ENCODE measurements around the gene VAMP2.

Gene VAMP2, protein sequence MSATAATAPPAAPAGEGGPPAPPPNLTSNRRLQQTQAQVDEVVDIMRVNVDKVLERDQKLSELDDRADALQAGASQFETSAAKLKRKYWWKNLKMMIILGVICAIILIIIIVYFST

GRCh38 chr17:8162233-8162996 is at the start of gene VAMP2:
Gene VAMP2 (minus strand): TSS chr17:8162948. CDS start chr17:8162879, 69 bp downstream.
- DNase-seq: peak; percentile 85

GRCh38 chr17:8210761-8211458 is 48.2 kb upstream of the VAMP2 start:
- no peak for DNase-seq

GRCh38 chr17:8209907-8210760 is 47.4 kb upstream of the VAMP2 start, which contains the start of gene AURKB:
Gene AURKB (minus strand): TSS chr17:8210575. CDS start chr17:8210224, 351 bp downstream.
- peak; percentile 97 for DNase-seq

DNA sequence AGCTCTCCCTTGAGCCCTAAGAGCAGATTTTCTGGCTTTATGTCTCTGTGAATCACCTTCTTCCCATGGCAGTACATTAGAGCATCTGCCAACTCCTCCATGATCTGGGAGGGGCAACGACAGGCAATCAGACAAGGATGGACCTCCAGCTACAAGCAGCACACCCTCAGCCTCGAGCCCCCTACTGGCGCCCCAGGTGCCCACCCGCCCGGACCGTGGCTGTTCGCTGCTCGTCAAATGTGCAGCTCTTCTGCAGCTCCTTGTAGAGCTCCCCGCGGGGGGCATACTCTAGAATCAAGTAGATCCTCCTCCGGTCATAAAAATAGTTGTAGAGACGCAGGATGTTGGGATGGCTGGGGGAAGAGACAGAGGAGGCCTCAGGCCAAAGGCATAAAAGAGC is 43.8 kb upstream of the VAMP2 start:
- no peak for DNase-seq

- no peak for DNase-seq
These were observed 42.2 kb upstream of the VAMP2 start for GRCh38 chr17:8204761-8205555.

GRCh38 chr17:8192070-8192815 is 29.5 kb upstream of the VAMP2 start:
- peak; percentile 88 for DNase-seq

GRCh38 chr17:8190506-8190905 is 27.8 kb upstream of the VAMP2 start:
- DNase-seq: no peak

DNA sequence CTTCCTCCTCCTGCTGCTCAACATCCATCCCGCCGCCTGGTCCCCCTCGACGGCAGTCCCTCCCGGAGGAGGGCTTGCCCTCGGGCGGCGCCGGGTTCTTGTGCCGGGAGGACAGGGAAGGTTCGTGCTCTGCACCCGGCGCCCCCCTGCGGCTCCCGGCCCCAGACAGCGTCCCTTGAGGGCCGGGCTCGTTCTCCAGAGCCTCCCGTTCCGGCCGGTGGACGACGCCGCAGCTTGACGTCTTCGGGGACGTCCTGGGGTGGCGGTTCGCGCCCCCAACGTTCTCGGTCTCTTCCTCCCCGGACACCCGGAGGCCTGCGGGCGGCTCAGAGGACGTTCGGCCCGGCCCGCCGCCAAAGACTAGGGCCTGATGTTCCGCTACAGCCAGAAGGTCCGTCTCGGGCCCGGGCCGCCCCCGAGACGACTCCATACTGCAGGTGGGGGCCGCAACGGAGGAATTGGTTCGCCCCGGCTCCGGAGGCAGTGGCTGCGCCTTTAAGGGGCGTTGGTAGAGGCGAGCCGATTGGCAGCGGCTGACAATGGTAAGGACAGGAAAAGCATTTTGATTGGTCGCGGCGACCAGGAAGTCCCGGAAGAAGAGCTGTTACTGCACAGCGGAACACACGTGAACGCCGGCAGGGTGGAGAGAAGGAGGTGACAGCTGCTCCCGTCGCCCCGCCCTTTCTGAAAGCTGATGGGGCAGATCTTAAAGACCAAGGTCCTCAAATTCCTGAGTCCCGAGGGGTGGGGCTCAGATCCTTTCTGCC is 27.1 kb upstream of the VAMP2 start, which contains the start of gene BORCS6:
BORCS6 (minus strand) TSS at position 470 of the 767 bp plus-strand sequence; CDS start at position 430, 40 bp downstream.
- peak; percentile 99 for DNase-seq

GRCh38 chr17:8189041-8189710 is 26.4 kb upstream of the VAMP2 start:
- no peak for DNase-seq

DNA sequence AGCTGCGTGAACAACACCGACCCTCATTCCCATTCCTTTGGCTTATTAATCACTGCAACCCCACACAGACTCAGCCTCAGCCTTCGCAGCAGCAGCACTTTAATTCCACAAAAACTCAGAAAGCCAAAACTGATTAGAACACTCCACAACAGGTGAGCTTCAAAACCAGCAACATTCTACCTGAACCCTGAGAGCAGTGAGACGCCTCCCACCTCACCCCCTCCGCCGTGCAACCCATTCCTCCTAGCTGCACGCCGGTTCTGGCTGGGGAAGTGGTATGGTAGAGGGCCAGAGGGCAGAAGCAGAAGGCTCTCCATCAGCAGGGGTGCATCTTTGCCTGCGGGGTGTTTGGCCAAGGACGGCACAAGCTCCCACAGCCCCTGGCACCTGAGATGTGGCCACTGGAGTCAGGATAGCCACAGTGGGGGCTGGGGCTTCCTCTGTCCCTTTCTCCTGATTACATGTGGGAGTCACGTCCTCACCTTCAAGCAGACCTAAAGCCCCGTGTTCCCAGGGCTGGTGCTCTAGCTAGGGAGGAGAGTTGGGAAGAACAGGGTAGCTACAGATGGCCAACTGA is 25.6 kb upstream of the VAMP2 start:
- DNase-seq: no peak

DNA sequence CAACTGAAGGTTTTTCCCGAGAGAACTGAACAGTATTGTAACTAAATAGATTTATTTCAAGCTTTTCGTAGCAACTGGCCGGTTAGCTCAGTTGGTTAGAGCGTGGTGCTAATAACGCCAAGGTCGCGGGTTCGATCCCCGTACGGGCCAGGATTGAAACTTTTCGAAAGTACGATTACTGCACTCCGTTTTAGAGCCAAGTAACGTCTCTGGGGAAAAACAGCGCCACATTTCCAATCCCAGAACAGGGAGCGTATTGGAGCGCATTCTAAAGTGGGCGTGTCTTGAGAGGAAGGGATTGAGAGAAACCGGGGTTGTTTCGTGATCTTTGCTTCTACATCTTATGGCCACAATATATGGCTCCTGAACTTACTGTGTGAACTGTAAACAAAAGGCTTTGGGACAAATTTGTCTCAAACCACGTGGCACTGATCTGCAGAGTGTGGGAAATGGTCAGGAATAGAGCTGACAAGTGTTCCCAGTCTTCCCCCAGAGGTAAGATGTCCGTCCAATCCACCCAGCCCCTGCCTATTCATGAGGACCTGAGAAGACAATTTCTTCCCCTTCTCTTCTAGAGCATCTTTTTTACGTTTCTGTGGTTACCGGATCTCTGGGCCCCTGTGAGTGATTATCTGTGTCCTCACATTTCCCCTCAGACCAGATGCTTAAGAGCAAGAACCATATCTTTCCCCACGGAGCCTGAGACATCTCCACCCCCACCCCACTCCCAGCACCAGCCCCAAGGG is 24.9 kb upstream of the VAMP2 start:
- peak; percentile 96 for DNase-seq

- peak; percentile 98 for DNase-seq
These were observed 24.2 kb upstream of the VAMP2 start for GRCh38 chr17:8186787-8187516.

DNA sequence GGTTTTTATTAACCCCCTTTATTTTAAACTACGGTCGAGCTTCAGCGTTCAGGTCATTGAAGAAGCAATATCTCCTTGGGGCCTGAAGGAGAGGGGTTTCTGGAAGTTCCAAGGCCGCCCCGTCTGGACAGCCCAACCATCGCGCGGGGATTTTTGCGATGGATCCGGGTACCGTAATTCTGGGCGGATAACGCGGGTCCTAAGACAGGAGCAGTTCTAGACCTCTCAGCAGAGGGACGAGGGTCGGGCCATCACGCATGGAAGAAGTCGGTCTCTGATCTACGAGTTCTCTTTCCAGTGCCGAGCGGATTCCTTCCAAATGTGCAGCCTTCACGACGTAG is 23.7 kb upstream of the VAMP2 start:
- DNase-seq: no peak

DNA sequence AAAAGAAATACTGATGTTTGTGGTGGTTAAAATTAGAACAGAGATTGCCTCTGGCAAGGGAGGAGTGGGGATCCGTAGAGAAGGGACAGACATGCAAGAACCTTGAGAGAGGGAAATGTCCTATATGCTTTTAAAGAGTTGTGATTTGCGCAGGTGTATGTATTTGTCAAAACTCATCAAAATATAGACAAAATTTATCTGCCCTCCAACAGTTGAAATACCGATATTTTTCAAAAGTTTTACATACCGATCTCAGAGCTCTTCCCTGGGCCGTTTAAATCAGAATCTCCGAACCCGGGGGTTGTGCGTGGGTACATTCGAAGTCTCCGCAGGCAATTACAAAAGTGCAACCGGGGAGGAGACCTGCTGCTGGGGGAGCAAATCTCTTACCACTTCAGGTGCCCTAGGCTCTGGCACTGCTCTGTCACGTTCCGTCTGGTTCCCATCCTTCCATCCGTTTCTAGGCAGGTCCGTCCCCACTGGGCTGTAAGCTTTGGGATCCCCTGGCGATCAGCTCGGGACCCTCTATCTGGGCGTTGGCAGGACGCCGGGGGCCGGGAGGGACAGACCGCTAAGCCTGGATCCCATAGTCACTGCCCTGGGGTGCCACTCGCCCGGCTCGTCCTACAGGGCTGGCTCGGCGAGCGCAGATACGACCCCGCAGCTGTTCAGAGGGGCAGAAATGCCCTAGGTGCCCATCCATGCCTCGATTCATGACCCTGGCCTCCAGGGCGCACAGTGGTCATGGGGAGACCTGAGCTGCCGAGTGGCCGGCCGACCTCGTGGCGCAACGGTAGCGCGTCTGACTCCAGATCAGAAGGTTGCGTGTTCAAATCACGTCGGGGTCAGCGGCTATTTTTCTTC is 23.1 kb upstream of the VAMP2 start:
- DNase-seq: peak; percentile 95

GRCh38 chr17:8176998-8177731 is 14.4 kb upstream of the VAMP2 start:
- no peak for DNase-seq

GRCh38 chr17:8176197-8176940 is 13.6 kb upstream of the VAMP2 start, which contains the start of gene TMEM107:
Gene TMEM107 (minus strand): TSS chr17:8176380. CDS start chr17:8176286, 94 bp downstream.
- DNase-seq: peak; percentile 93
